ENCODE results near the gene DDX49.

DNA sequence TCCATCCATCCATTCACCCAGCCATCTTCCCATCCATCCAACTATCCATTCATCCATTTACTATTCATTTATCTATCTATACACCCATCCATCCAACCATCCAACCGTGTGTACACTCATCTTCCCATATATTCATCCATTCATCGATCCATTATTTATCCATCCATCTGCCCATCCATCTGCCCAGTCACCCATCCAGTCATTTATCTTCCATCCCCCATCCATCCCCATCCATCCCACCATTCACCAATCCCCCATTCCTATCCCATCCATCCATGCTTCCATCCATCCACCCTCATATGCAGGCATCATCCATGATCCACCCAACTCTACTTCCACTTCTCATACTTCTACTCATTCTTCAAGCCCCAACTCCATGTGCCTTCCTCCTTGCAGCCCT lies 35.5 kb downstream of the DDX49 start:
- TF ChIP-seq, protein P1, sequence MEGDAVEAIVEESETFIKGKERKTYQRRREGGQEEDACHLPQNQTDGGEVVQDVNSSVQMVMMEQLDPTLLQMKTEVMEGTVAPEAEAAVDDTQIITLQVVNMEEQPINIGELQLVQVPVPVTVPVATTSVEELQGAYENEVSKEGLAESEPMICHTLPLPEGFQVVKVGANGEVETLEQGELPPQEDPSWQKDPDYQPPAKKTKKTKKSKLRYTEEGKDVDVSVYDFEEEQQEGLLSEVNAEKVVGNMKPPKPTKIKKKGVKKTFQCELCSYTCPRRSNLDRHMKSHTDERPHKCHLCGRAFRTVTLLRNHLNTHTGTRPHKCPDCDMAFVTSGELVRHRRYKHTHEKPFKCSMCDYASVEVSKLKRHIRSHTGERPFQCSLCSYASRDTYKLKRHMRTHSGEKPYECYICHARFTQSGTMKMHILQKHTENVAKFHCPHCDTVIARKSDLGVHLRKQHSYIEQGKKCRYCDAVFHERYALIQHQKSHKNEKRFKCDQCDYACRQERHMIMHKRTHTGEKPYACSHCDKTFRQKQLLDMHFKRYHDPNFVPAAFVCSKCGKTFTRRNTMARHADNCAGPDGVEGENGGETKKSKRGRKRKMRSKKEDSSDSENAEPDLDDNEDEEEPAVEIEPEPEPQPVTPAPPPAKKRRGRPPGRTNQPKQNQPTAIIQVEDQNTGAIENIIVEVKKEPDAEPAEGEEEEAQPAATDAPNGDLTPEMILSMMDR (IDR thresholded peaks at IDR 0.05): no peak
- no peak for TF ChIP-seq EP300 (IDR thresholded peaks at IDR 0.05)
- TF ChIP-seq POLR2A (IDR thresholded peaks at IDR 0.05): no peak
